EL (cell line): ENCODE measurements around the gene PKLR.
"Not testable (repeated sequence)": the region's sequence is repeated elsewhere in the genome, so short reads cannot be mapped to it uniquely, and the experiment has no call there.

ENCODE experiments used
- DNase-seq: peaks from one replicate; pipeline ENCODE4 v3.0.0-alpha.2; 2016

Gene PKLR

DNA sequence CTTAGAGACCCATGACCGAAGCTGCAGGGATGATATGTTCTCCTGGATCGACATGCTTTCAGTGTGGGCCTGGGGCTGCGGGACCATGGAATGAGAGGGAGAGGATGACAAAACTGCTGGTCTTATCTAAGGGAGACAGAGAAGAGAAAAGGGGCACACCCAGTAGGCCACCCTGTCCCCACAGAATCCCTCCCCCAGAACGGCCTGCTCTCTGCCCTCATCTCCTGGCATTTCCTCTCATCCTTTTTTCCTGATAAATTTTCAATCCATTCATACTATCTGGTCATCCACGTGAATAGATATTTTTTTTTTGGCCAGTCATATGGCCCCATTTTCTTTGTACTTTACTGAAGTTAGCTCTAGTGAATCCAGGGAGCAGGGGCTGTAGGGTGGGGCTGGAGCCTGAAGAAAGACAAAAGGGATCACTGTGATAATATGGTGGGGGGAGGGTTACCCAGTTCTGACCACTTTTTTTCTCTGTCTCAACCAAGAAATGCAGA, at the start of gene PKLR:
Gene PKLR, minus strand, starts transcription at position 97 of the 500 bp plus-strand sequence. Its CDS starts 43 bp downstream, at position 54.
- no peak for DNase-seq

- no peak for DNase-seq
Measured at GRCh38 chr1:155342842-155343241, 41.6 kb upstream of the PKLR start.

- no peak for DNase-seq
Measured at GRCh38 chr1:155339515-155340097, 38.4 kb upstream of the PKLR start.

- DNase-seq: no peak
Measured at GRCh38 chr1:155334962-155335361, 33.7 kb upstream of the PKLR start.

DNA sequence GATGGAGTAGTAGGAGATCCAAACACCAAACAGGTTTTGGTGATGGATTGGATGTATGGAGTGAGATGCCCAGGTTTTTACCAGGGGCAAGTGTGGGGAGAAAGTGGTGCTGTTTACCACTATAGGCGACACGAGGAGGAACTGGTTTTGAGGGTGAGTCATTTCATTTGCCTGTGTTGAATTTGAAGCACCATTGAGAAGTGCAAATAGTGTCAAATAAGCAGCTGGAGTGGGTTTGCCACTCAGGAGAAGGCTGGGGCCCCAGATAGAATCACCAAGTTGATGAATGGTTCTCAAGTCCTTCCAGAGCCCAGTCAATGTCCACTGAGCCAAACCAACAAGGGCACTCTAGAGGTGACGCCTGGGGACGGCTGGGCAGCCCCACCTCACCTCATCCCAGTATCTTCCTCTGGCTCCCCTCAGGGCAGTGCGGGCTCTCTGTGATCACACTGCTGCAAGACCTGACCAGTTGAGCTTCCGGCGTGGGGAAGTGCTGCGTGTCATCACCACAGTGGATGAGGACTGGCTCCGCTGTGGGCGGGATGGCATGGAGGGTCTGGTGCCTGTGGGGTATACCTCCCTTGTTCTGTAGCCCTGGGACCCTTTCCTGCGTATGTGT, 28.9 kb upstream of the PKLR start:
- no peak for DNase-seq

DNA sequence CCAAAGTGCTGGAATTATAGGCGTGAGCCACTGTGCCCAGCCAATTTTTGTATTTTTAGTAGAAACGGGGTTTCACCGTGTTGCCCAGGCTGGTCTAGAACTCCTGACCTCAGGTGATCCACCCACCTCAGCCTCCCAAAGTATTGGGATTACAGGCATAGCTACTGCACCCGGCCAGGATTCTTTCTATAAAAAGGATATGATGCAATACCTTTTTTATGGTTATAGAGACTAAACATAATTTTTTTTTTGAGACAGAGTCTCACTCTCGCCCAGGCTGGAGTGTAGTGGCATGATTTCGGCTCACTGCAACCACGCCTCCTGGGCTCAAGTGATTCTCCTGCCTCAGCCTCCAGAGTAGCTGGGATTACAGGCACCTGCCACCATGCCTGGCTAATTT, 27.6 kb upstream of the PKLR start:
- DNase-seq: not testable (repeated sequence)

DNA sequence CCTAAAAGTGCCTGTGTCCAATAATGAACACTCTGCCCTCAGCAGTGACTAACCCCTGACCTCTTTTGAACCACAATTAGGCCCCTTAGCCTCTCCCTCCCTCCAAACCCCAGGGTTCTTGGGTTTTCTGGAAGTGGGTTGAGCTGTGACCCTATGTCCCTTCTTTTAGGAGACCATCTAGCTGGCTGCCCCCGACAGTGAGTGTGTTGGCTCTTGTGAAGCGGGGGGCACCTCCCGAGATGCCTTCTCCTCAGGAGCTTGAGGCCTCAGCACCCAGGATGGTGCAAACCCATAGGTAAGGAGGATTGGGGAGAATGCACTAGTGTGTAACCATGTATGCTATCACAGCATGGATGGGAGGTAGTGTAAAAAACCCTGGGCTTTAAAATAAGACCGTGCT, 26.7 kb upstream of the PKLR start:
- no peak for DNase-seq

DNA sequence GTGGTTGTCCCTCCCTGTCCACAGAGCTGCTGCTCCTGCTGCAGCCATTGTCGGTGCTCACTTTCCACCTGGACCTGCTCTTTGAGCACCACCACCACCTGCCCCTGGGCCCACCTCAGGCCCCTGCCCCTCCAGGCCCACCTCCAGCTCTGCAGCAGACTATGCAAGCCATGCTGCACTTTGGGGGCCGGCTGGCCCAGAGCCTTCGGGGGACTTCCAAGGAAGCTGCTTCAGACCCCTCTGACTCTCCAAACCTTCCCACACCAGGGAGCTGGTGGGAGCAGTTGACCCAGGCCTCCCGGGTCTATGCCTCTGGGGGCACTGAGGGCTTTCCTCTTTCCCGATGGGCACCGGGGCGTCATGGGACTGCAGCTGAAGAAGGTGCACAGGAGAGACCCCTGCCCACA, 25.4 kb upstream of the PKLR start:
- no peak for DNase-seq

GRCh38 chr1:155326020-155326526, 24.8 kb upstream of the PKLR start:
- DNase-seq: no peak

GRCh38 chr1:155325603-155325893, 24.3 kb upstream of the PKLR start:
- no peak for DNase-seq

- DNase-seq: peak; percentile 66
Measured at GRCh38 chr1:155324717-155325602, 23.7 kb upstream of the PKLR start.

GRCh38 chr1:155324037-155324716, 22.9 kb upstream of the PKLR start:
- peak; percentile 99 for DNase-seq

DNA sequence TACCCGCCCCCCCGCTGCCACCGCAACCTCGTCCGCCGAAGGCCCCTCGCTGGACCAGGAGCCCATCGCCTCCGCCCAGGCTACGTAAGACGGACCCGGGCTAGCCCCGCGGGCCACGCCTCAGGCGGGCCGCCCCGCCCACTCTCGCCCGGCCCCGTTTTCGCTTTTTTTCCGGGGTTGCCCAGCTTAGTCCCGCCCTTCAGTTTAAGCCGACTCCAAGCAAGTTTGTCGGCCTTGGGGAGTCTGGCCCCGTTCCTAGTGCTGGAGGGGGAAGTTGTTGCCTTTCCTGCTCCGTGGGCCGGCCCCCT, 22.4 kb upstream of the PKLR start:
- DNase-seq: peak; percentile 92

GRCh38 chr1:155322953-155323728, 21.9 kb upstream of the PKLR start:
- DNase-seq: peak; percentile 99

GRCh38 chr1:155322571-155322952, 21.3 kb upstream of the PKLR start:
- DNase-seq: peak; percentile 63

DNA sequence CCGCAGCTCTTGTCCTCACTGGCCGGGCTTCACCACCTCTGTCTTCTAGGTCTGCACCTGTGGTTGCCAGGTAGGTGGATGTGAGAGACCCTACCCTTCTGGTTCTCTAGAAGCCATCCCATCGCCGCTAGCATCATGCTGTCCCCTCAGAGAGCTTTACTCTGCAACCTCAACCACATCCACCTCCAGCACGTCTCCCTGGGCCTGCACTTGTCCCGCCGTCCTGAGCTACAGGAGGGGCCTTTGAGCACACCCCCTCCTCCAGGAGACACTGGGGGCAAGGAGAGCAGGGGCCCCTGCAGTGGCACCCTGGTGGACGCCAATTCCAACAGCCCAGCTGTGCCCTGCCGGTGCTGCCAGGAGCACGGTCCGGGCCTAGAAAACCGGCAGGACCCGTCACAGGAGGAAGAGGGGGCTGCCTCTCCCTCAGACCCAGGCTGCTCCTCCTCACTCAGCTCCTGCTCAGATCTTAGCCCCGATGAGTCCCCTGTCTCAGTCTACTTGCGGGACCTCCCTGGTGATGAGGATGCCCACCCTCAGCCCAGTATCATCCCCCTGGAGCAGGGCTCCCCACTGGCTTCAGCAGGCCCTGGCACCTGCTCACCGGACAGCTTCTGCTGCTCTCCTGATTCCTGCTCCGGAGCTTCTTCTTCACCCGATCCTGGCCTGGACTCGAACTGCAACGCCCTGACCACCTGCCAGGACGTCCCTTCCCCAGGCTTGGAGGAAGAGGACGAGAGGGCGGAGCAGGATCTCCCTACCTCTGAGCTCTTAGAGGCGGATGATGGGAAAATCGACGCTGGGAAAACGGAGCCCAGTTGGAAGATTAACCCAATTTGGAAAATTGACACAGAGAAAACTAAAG, 20.6 kb upstream of the PKLR start:
- no peak for DNase-seq

DNA sequence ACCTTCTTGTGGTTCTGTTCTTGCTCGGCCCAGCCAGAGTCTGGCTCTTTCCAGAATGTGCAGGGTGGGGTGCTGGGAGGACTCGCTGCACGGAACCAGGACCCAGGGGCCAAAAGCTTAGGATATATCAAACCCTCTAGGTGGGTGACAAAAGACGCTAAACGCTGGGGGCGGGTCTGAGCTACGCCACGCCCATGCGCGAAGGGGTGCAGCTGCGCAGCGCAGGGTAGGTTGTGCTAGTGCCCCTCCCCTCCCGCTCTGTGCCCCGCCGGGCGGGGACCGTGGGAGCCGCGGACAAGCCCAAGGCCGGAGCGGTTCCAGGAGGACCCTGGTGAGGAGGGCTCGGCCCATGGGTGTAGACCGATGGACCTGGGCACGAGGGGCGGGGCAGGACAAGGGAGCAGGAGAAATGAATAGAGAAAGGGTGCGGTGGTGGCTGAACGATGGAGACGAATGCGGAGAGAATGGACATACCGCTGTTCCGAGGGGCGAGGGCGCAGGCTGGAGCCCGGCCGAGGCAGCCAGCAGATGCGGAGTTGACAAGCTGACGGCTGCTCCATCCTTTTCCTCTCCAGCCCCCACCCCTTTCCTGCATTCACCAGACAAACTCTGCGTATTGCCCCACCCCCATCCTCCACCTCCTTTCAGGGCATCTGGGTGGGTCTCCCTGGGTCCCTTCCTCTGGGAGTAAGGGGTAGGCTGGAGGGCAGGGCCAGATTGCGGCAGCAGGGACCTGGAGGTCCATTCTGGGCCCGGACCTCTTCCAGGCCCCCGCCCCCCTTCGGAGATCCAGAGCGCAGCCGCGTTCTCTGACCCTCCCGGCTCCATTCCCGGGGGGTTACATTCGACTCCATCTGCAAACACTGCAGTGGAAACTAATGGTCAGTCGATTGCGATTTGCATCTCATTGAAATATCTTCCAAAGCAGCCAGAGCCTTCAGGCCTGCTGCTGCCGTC, 19.7 kb upstream of the PKLR start, which contains the start of gene RUSC1:
Gene RUSC1, plus strand, starts transcription at position 234 of the 957 bp plus-strand sequence. CDS start 880 bp downstream, outside the sequence.
- DNase-seq: peak; percentile 56

DNA sequence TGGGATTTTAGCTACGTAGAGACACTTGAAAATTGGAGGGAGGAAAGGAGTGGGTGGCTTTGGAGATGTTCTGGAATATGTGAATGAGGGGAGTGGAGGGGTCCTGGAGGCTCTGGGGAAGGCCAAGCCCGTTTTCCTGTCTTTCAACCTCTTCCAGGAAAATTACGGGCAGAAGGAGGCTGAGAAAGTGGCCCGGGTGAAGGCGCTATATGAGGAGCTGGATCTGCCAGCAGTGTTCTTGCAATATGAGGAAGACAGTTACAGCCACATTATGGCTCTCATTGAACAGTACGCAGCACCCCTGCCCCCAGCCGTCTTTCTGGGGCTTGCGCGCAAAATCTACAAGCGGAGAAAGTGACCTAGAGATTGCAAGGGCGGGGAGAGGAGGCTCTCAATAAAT, 19.0 kb upstream of the PKLR start:
- no peak for DNase-seq

DNA sequence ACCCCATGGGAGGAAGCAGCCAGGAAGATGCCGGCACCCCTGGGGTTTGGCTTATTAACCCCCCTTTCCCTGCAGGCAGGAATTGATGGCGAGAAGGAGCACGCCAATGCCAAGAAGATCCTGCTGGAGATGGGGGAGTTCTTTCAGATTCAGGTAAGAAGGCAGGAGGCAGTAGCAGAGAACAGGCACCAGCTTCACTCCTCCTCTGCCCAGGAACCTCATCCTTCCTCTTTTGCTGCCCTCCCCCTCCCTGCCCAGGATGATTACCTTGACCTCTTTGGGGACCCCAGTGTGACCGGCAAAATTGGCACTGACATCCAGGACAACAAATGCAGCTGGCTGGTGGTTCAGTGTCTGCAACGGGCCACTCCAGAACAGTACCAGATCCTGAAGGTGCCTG, 18.3 kb upstream of the PKLR start:
- no peak for DNase-seq

DNA sequence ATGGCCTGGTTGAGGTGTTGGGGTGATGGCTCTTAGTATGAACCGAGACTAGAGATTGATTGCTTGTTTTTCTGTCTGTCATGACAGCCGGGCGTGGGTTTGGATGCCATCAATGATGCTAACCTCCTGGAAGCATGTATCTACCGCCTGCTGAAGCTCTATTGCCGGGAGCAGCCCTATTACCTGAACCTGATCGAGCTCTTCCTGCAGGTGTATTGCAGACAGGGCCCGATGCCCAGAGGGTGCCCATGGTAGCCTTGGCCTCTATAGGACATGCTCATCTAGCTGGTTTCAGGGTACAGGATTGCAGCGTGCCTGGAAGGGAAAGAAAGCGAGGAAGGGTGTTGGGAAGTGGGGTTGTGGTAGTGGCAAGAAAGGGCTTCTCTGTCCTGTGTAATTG, 16.8 kb upstream of the PKLR start:
- DNase-seq: no peak
